ENCODE data around the gene NPC1L1. TPM values are rescaled to one million over a fixed set of nuclear protein-coding genes. Genes with fewer than 3 reads are reported as not detected.

NPC1L1 gene
- total and polyA plus RNA-seq, 2 of the 4 experiments (the other 2 are of a cell fraction): 0.07 TPM; not detected in 1

GRCh38 chr7:44463169-44463808 lies 77.8 kb downstream of the NPC1L1 start:
- Histone ChIP-seq H2AK9ac (replicated peaks; ENCODE audit: low read depth, low read length, poor library complexity) (no peak overlapping the region), H3K79me1 (ENCODE audit: low read depth in 1 of 2, low read length in 2 of 2) (peaks cover 59 to 73% of the 10 kb centered on the region in 2 experiments), H4K8ac (ENCODE audit: low read depth in 2 of 2, low read length in 2 of 2) (no peak overlapping the region; a peak in 1 of 4 replicates), H3K4me3 (ENCODE audit: insufficient read depth, low read depth, low read length) (no peak overlapping the region), H2BK20ac (ENCODE audit: low read depth, low read length) (no peak overlapping the region), H3K27ac (ENCODE audit: insufficient read depth, low read length) (no peak overlapping the region), H2BK15ac (ENCODE audit: low read depth, low read length) (no peak overlapping the region), H3K9me3 (ENCODE audit: control insufficient read depth, insufficient read depth, low read length) (no peaks in the 10 kb centered on the region), H2AFZ (replicated peaks; ENCODE audit: low read length, poor library complexity) (no peak overlapping the region), H3K4ac (ENCODE audit: low read depth, low read length) (no peak overlapping the region), H3K23ac (ENCODE audit: low read depth, low read length) (no peak overlapping the region), H3K14ac (replicated peaks; ENCODE audit: low read depth, low read length) (no peak overlapping the region), H3K9ac (ENCODE audit: low read depth, low read length) (no peak overlapping the region), H2BK120ac (ENCODE audit: low read depth, low read length) (no peak overlapping the region), H3K4me2 (ENCODE audit: low read depth, low read length) (no peak overlapping the region), H3K56ac (ENCODE audit: extremely low read depth, insufficient read depth, low read length) (no peak overlapping the region), H3K36me3 (ENCODE audit: control insufficient read depth, insufficient read depth, low read length) (peaks cover 17% of the 10 kb centered on the region), H3K18ac (ENCODE audit: low read depth, low read length) (no peak overlapping the region), H2BK5ac (ENCODE audit: low read depth, low read length, poor library complexity, severe bottlenecking) (no peak overlapping the region), H4K91ac (ENCODE audit: insufficient read depth, low read depth, low read length) (no peak overlapping the region), H2AK5ac (ENCODE audit: low read depth, low read length) (no peak overlapping the region), H3K27me3 (ENCODE audit: control insufficient read depth, insufficient read depth, low read length) (no peaks in the 10 kb centered on the region), H4K5ac (ENCODE audit: low read depth, low read length) (no peak overlapping the region), H4K20me1 (ENCODE audit: insufficient read depth, low read length) (peaks cover 22% of the 10 kb centered on the region; the same call in 1 of the 2 replicates), H3K4me1 (ENCODE audit: control insufficient read depth, insufficient read depth, low read length) (peaks cover 18% of the 10 kb centered on the region), H3K9me1 (ENCODE audit: insufficient read depth, low read length) (peaks cover 28% of the 10 kb centered on the region)
- no peak for DNase-seq
- TF ChIP-seq POLR2A (IDR thresholded peaks at IDR 0.05; ENCODE audit: low read depth, low read length) (no peak), CTCF (conservative IDR thresholded peaks at IDR 0.05; ENCODE audit: low read depth, low read length) (peak; percentile 28; the same call in 1 of the 2 replicates)
- TF ChIP-seq, protein P1, sequence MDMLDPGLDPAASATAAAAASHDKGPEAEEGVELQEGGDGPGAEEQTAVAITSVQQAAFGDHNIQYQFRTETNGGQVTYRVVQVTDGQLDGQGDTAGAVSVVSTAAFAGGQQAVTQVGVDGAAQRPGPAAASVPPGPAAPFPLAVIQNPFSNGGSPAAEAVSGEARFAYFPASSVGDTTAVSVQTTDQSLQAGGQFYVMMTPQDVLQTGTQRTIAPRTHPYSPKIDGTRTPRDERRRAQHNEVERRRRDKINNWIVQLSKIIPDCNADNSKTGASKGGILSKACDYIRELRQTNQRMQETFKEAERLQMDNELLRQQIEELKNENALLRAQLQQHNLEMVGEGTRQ (IDR thresholded peaks at IDR 0.05; ENCODE audit: low read depth, low read length): no peak
- 80% methylated on average over 1 of the region's 1 CpG; no CpG with 5 or more reads in 1 of the 2 experiments for WGBS, 2 experiments (ENCODE audit: extremely low coverage in 2 of 2, insufficient read length in 1 of 2)
- CTCF ChIA-PET: interaction anchor here (1.2 kb wide), 1 partner anchor 14 kb away, joined by 3 read pairs; no protein-coding TSS in a partner anchor
- intact Hi-C loops (cut with micrococcal nuclease) (no loop called here), in situ Hi-C loops (cut with MboI; ENCODE audit: low sequenced_read_pairs) (no loop called here), dilution Hi-C loops (cut with HindIII; ENCODE audit: low sequenced_read_pairs, unreplicated experiment) (no loop called here)
- ATAC-seq (ENCODE audit: low read depth): no peak
- BruUV-seq (replicated peaks): no TSS peak
- POLR2A ChIA-PET (ENCODE audit: unreplicated experiment): no interaction called here

Small RNA genes within 50 kb of the gene (microRNA-seq; reads per million reads assigned to microRNA genes)
- not detected for gene RNU6-1097P (ENCODE audit: insufficient read depth, insufficient read length)

Small RNA genes within 50 kb of the gene (small RNA-seq; reads per million reads assigned to genes)
- gene RNU6-1097P: 0 reads per million in 5 experiments

Other genes with a start within 250 kb of the NPC1L1 start
- gene CAMK2B, start 215.7 kb downstream of the NPC1L1 start, total RNA-seq (2012; rRNA removed): 0.18 and 0.28 TPM in 2 replicates
- gene CAMK2B, start 215.7 kb downstream of the NPC1L1 start, polyA plus RNA-seq (2012; rRNA removed): 0.14 and 0.36 TPM in 2 replicates
- 58.3 and 76.0 TPM in 2 replicates for gene NUDCD3, start 50.7 kb downstream of the NPC1L1 start, total RNA-seq (2012; rRNA removed)
- gene NUDCD3, start 50.7 kb downstream of the NPC1L1 start, polyA plus RNA-seq (2012; rRNA removed): 37.0 and 49.5 TPM in 2 replicates
- 56.9 and 67.7 TPM in 2 replicates for gene DDX56, start 32.6 kb upstream of the NPC1L1 start, total RNA-seq (2012; rRNA removed)
- gene DDX56, start 32.6 kb upstream of the NPC1L1 start, polyA plus RNA-seq (2012; rRNA removed): 58.2 and 59.4 TPM in 2 replicates
- gene TMED4, start 40.9 kb upstream of the NPC1L1 start, total RNA-seq (2012; rRNA removed): 68.0 and 92.7 TPM in 2 replicates
- gene TMED4, start 40.9 kb upstream of the NPC1L1 start, polyA plus RNA-seq (2012; rRNA removed): 57.3 and 58.6 TPM in 2 replicates
- gene OGDH, start 65.3 kb upstream of the NPC1L1 start, total RNA-seq (2012; rRNA removed): 52.8 and 56.5 TPM in 2 replicates
- gene OGDH, start 65.3 kb upstream of the NPC1L1 start, polyA plus RNA-seq (2012; rRNA removed): 47.4 and 47.5 TPM in 2 replicates
- 2.8 and 3.0 TPM in 2 replicates for gene ZMIZ2, start 207.5 kb upstream of the NPC1L1 start, total RNA-seq (2012; rRNA removed)
- gene ZMIZ2, start 207.5 kb upstream of the NPC1L1 start, polyA plus RNA-seq (2012; rRNA removed): 22.9 and 24.0 TPM in 2 replicates